Lung (tissue), 12 donors: ENCODE measurements around the gene TBX3. TPM values are rescaled to one million over a fixed set of nuclear protein-coding genes. Genes with fewer than 3 reads are reported as not detected.

Experiments used
- ATAC-seq: fragments of 200-7000 bp; cut with Tn5 transposase; one replicate; pipeline ENCODE4 v1.9.1; 2020; ENCODE audit warnings: moderate number of reproducible peaks; ENCODE audit not compliant: insufficient read depth, low FRiP score
- DNase-seq, 3 donors: peaks; one replicate each; pipeline ENCODE4 v3.0.0-alpha.2; 2013 to 2017
- H3K27ac ChIP-seq, 2 donors: one replicate each; pipeline ENCODE4 v1.5.1; 2013; ENCODE audit warnings: mild to moderate bottlenecking in 2 of 2, moderate library complexity in 2 of 2, control low read depth in 1 of 2, inconsistent platforms in 1 of 2, low read depth in 1 of 2, low read length in 1 of 2
- H3K27me3 ChIP-seq, 3 donors: one replicate each; pipeline ENCODE4 v1.5.1; 2013; ENCODE audit warnings: low read length in 2 of 3; ENCODE audit not compliant: control insufficient read depth in 3 of 3, insufficient read depth in 3 of 3
- H3K36me3 ChIP-seq, 4 donors: one replicate each; pipeline ENCODE4 v1.5.1; 2013; ENCODE audit warnings: low read length in 4 of 4, mild to moderate bottlenecking in 1 of 4, moderate library complexity in 1 of 4; ENCODE audit not compliant: control insufficient read depth in 4 of 4, insufficient read depth in 4 of 4
- H3K4me1 ChIP-seq, 5 donors: one replicate each; pipeline ENCODE4 v1.5.1; 2013; ENCODE audit warnings: low read length in 5 of 5, mild to moderate bottlenecking in 2 of 5, moderate library complexity in 1 of 5; ENCODE audit not compliant: control insufficient read depth in 5 of 5, insufficient read depth in 5 of 5
- H3K4me3 ChIP-seq: one replicate; pipeline ENCODE4 v1.5.1; 2013; ENCODE audit warnings: mild to moderate bottlenecking, control low read depth, moderate library complexity
- H3K9ac ChIP-seq, 2 donors: one replicate each; pipeline ENCODE4 v1.5.1; 2013; ENCODE audit warnings: low read length in 2 of 2, control low read depth in 1 of 2; ENCODE audit not compliant: insufficient read depth in 1 of 2
- H3K9me3 ChIP-seq, 4 donors: one replicate each; pipeline ENCODE4 v1.5.1; 2013; ENCODE audit warnings: low read length in 3 of 4, mild to moderate bottlenecking in 1 of 4, moderate library complexity in 1 of 4; ENCODE audit not compliant: control insufficient read depth in 4 of 4, insufficient read depth in 3 of 4
- CTCF ChIP-seq: IDR thresholded peaks from 2 replicates; pipeline ENCODE4 v1.5.1; 2012; ENCODE audit warnings: mild to moderate bottlenecking; ENCODE audit errors: control extremely low read depth, extremely low read depth
- WGBS, 2 donors: extraction: QIAGEN DNeasy Blood & Tissue Kit; methylation state at CpG; one replicate each; pipeline ENCODE4 v1.1.7; 2013; 5-methylcytosine and 5-hydroxymethylcytosine counted together
- polyA plus RNA-seq, 2 donors: library from polyadenylated mRNA; stranded (reverse); fragments of 200-250 nt; gene quantifications; one replicate each; pipeline ENCODE4 v1.2.1, GENCODE V29; 2013
- total RNA-seq, 2 donors: library from RNA; depleted of rRNA in 1 of 2; stranded (reverse); fragments of >200 nt in 1 of 2; gene quantifications; one replicate each; pipeline ENCODE4 v1.2.1, GENCODE V29; 2014 to 2021
- donor health status: control.
- donor health status: control.
- donor health status: Bipolar disorder and iron deficiency.
- donor health status: healthy.
- donor health status: DM: yes; HTN: yes; CAD: no.

TBX3 gene
- total and polyA plus RNA-seq, 4 donors: 19.3 to 126 (median 39.6) TPM

DNA sequence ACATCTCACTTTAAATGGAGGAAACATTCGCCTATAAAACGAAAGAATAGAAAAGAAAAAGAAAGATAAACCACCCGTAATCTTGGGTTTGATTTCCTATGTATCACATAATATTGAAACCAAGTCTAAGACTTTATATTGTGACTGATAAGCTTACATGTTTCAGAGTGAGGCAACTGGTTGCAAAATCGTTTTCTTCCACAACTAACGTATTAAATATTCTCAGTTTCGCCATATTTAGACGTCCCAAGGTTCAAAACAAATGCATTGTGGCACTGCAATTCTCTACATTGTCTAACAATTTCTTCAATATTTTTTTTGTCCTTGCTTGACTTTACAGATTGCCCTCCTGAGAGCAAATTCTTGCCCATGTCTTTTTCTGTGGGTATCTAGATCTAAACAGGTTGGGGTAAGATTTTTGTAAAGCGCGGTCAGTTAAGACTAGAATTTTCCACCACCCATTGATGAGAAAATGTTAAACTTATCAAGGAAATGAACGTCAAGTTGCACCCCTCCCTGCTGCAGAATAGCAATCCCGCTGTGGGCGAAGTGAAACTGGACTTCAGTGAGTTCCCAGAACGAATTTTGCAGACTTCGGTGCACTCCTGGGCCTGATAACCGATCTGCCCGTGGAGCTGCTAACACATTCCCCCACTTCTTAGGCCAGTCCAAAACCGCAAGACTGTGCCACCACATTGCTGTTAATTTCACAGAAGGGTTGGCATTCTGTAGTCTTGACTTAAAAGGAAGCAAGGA is 2.7 kb downstream of the TBX3 start:
- H3K27me3 ChIP-seq: peaks cover 0 to 61% (median 17%) of the 10 kb centered on the region in 3 donors
- H3K27ac ChIP-seq: peak overlapping the region; percentile 86 to 90
- peaks cover 0 to 46% (median 14%) of the 10 kb centered on the region in 4 donors for H3K36me3 ChIP-seq
- WGBS, 2 donors: 16 to 20% methylated on average over 17 of the region's 17 CpGs
- no peak for TF ChIP-seq CTCF
- no peak for ATAC-seq
- peak; percentile 51 to 82 (median 79) for DNase-seq
- H3K4me3 ChIP-seq: peak overlapping the region; percentile 73
- peaks cover 1 to 50% (median 10%) of the 10 kb centered on the region in 5 donors for H3K4me1 ChIP-seq
- peaks cover 0 to 2% (median 0%) of the 10 kb centered on the region in 4 donors for H3K9me3 ChIP-seq
- peak overlapping the region; percentile 90 to 100 for H3K9ac ChIP-seq

- Histone ChIP-seq H3K4me3 (peak overlapping the region; percentile 66), H3K36me3 (peaks cover under 1 to 50% (median 16%) of the 10 kb centered on the region in 4 donors), H3K9me3 (peaks cover 0 to 4% (median 0%) of the 10 kb centered on the region in 4 donors), H3K4me1 (peaks cover 3 to 50% (median 9%) of the 10 kb centered on the region in 5 donors), H3K27ac (peak overlapping the region in 1 of 2 donors; percentile 86), H3K27me3 (peaks cover 0 to 61% (median 14%) of the 10 kb centered on the region in 3 donors), H3K9ac (peak overlapping the region; percentile 90 to 100)
- WGBS, 2 donors: 13 to 17% methylated on average over 11 of the region's 11 CpGs
- DNase-seq (peak in 2 of 3 donors; percentile 69 to 75), ATAC-seq (no peak)
- no peak for TF ChIP-seq CTCF
Observed at GRCh38 chr12:114680604-114681069, 3.3 kb downstream of the TBX3 start.

DNA sequence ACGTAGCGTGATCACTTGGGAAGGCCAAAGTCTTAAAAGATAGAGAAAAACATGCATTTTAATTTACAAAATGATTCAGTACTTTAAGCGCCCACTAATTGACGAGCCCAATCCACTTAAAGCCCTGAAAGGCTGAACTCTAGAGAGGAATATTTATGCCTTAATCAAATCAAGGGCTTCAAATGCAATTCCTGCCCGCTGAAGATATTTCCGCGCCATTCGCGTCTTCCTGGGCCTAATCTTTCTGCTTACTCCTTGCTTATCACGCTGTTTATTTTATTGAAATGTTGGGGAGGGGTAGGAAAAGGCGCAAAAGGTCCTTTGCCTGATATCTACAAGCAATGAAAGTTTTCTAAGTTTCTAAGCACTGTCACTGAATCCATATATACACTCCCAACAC is 4.0 kb downstream of the TBX3 start:
- 39 to 42% methylated on average over 11 of the region's 11 CpGs for WGBS, 2 donors
- peaks cover 0 to 4% (median 0%) of the 10 kb centered on the region in 4 donors for H3K9me3 ChIP-seq
- H3K9ac ChIP-seq: peak overlapping the region; percentile 90 to 100
- peaks cover 2 to 51% (median 16%) of the 10 kb centered on the region in 4 donors for H3K36me3 ChIP-seq
- ATAC-seq: no peak
- H3K27me3 ChIP-seq: peaks cover 0 to 61% (median 10%) of the 10 kb centered on the region in 3 donors
- H3K4me1 ChIP-seq: peaks cover 3 to 50% (median 5%) of the 10 kb centered on the region in 5 donors
- DNase-seq: peak in 2 of 3 donors; percentile 66 to 73
- peak overlapping the region in 1 of 2 donors; percentile 82 for H3K27ac ChIP-seq
- H3K4me3 ChIP-seq: peak overlapping the region; percentile 61
- TF ChIP-seq CTCF: no peak
